Measurements from ENCODE around the gene GRIN2A. TPM values are rescaled to one million over a fixed set of nuclear protein-coding genes. Genes with fewer than 3 reads are reported as not detected.

GRIN2A gene
- total and polyA plus RNA-seq, 2 of the 8 experiments (the other 6 are each of a cell fraction or from before 2014, with no cell fraction given), result 0.18 to 1.8 TPM

GRCh38 chr16:10001258-10001775, 180.9 kb downstream of the GRIN2A start (continued):
- TF ChIP-seq CHD7 (IDR thresholded peaks at IDR 0.05; ENCODE audit: insufficient replicate concordance, low read length), result no peak
